Measurements from ENCODE around the gene APBB2.

Gene APBB2

DNA sequence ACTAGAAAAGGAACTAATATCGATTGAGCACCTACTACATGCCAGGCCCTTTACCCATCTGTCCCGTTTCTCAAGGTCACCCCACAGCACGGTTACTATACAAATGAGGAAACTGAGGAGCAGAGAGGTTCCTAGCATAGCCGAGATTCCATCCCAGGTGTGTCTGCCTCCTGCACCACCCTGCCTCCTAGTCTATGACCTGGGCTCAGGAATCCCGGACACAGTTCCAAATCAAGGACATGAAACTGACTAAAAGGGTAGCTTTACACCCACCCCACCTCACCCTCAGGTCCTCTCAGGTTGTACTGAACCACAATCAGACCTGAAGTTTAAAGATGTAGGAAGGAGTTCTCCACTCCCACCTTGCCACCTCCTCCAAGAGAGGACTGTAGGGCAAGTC lies 55.6 kb downstream of the APBB2 start:
- peaks cover 7% of the 10 kb centered on the region for H3K4me1 ChIP-seq (ENCODE audit: low read depth, poor library complexity, severe bottlenecking)

GRCh38 chr4:41158274-41158673 lies 56.1 kb downstream of the APBB2 start:
- H3K27ac ChIP-seq, result no peak overlapping the region
- H3K9ac ChIP-seq, result no peak overlapping the region
- no peaks in the 10 kb centered on the region for H3K36me3 ChIP-seq (ENCODE audit: insufficient read depth)
- no peak overlapping the region for H3K4me3 ChIP-seq (IDR thresholded peaks at IDR 0.05; ENCODE audit: insufficient read depth, low read depth, low read length)
- H3K4me2 ChIP-seq, result no peak overlapping the region
- no peak overlapping the region for H2AFZ ChIP-seq (ENCODE audit: low read depth)
- no peaks in the 10 kb centered on the region for H4K20me1 ChIP-seq (ENCODE audit: insufficient read depth)
- H3K79me2 ChIP-seq (ENCODE audit: insufficient read depth, low read depth), result no peaks in the 10 kb centered on the region
- H3K4me1 ChIP-seq (ENCODE audit: low read depth, poor library complexity, severe bottlenecking), result peaks cover 7% of the 10 kb centered on the region
- H3K27me3 ChIP-seq (ENCODE audit: insufficient read depth, low read depth), result no peaks in the 10 kb centered on the region
- TF ChIP-seq, protein P1, sequence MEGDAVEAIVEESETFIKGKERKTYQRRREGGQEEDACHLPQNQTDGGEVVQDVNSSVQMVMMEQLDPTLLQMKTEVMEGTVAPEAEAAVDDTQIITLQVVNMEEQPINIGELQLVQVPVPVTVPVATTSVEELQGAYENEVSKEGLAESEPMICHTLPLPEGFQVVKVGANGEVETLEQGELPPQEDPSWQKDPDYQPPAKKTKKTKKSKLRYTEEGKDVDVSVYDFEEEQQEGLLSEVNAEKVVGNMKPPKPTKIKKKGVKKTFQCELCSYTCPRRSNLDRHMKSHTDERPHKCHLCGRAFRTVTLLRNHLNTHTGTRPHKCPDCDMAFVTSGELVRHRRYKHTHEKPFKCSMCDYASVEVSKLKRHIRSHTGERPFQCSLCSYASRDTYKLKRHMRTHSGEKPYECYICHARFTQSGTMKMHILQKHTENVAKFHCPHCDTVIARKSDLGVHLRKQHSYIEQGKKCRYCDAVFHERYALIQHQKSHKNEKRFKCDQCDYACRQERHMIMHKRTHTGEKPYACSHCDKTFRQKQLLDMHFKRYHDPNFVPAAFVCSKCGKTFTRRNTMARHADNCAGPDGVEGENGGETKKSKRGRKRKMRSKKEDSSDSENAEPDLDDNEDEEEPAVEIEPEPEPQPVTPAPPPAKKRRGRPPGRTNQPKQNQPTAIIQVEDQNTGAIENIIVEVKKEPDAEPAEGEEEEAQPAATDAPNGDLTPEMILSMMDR (conservative IDR thresholded peaks at IDR 0.05; ENCODE audit: low read depth, low read length), result no peak

More for the DNA sequence above, 55.6 kb downstream of the APBB2 start:
- no peaks in the 10 kb centered on the region for H3K79me2 ChIP-seq (ENCODE audit: insufficient read depth, low read depth)
- H2AFZ ChIP-seq (ENCODE audit: low read depth), result no peak overlapping the region
- no peak overlapping the region for H3K9ac ChIP-seq
- H3K4me2 ChIP-seq, result no peak overlapping the region
- no peaks in the 10 kb centered on the region for H4K20me1 ChIP-seq (ENCODE audit: insufficient read depth)
- H3K27ac ChIP-seq, result no peak overlapping the region
- TF ChIP-seq, protein P1 (conservative IDR thresholded peaks at IDR 0.05; ENCODE audit: low read depth, low read length), result no peak
- H3K27me3 ChIP-seq (ENCODE audit: insufficient read depth, low read depth), result no peaks in the 10 kb centered on the region
- H3K4me3 ChIP-seq (IDR thresholded peaks at IDR 0.05; ENCODE audit: insufficient read depth, low read depth, low read length), result no peak overlapping the region
- H3K36me3 ChIP-seq (ENCODE audit: insufficient read depth), result no peaks in the 10 kb centered on the region

DNA sequence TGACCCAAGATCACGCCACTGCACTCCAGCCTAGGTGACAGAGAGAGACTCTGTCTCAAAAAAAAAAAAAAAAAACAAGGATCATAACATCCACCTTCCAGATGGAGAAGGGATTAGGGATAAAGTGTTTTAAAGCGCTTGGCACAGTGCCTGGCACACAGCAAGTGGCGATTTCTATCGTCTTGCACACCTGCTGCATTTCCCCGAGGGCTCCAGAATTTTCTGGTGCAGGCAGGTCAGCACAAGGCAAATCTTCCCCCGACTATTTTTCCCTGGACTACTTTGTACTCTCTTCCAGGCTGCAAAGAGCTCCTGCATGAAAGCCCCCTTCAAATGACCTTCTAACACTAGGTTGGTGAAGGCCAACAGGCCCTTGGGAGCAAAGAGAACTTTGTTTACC lies 57.3 kb downstream of the APBB2 start:
- no peaks in the 10 kb centered on the region for H3K79me2 ChIP-seq (ENCODE audit: insufficient read depth, low read depth)
- H3K9ac ChIP-seq, result no peak overlapping the region
- H3K27me3 ChIP-seq (ENCODE audit: insufficient read depth, low read depth), result no peaks in the 10 kb centered on the region
- H3K36me3 ChIP-seq (ENCODE audit: insufficient read depth), result no peaks in the 10 kb centered on the region
- H4K20me1 ChIP-seq (ENCODE audit: insufficient read depth), result no peaks in the 10 kb centered on the region
- H3K4me1 ChIP-seq (ENCODE audit: low read depth, poor library complexity, severe bottlenecking), result peaks cover 7% of the 10 kb centered on the region
- no peak overlapping the region for H3K27ac ChIP-seq
- TF ChIP-seq, protein P1 (conservative IDR thresholded peaks at IDR 0.05; ENCODE audit: low read depth, low read length), result no peak
- no peak overlapping the region for H3K4me2 ChIP-seq
- H2AFZ ChIP-seq (ENCODE audit: low read depth), result no peak overlapping the region
- H3K4me3 ChIP-seq (IDR thresholded peaks at IDR 0.05; ENCODE audit: insufficient read depth, low read depth, low read length), result no peak overlapping the region

DNA sequence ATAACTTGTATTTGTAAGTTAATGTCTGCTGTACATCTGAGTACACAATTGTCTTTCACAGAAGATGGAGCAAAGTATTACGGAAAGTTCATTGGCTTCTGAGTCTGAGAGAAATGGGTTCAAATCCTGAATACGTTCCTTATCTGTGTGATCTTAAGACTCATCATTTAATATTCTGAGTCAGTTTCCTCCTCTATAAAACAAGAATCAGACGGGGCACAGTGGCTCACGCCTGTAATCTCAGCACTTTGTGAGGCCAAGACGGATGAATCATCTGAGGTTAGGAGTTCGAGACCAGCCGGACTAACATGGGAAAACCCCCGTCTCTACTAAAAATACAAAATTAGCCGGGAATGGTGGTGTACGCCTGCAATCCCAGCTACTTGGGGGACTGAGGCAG lies 57.8 kb downstream of the APBB2 start:
- no peak overlapping the region for H3K4me2 ChIP-seq
- no peak overlapping the region for H2AFZ ChIP-seq (ENCODE audit: low read depth)
- no peaks in the 10 kb centered on the region for H3K79me2 ChIP-seq (ENCODE audit: insufficient read depth, low read depth)
- H3K9ac ChIP-seq, result no peak overlapping the region
- H4K20me1 ChIP-seq (ENCODE audit: insufficient read depth), result no peaks in the 10 kb centered on the region
- no peak overlapping the region for H3K4me3 ChIP-seq (IDR thresholded peaks at IDR 0.05; ENCODE audit: insufficient read depth, low read depth, low read length)
- peaks cover 7% of the 10 kb centered on the region for H3K4me1 ChIP-seq (ENCODE audit: low read depth, poor library complexity, severe bottlenecking)
- H3K27ac ChIP-seq, result no peak overlapping the region
- TF ChIP-seq, protein P1 (conservative IDR thresholded peaks at IDR 0.05; ENCODE audit: low read depth, low read length), result no peak
- H3K27me3 ChIP-seq (ENCODE audit: insufficient read depth, low read depth), result no peaks in the 10 kb centered on the region
- H3K36me3 ChIP-seq (ENCODE audit: insufficient read depth), result no peaks in the 10 kb centered on the region

Data from KMS-11 (cell line).